HG03565 (cell line): ENCODE data around the gene ATP6V0D1.

ENCODE experiments used
- ATAC-seq: cut with Tn5 transposase; IDR thresholded peaks from one replicate; pipeline ENCODE4 v1.9.1; 2021; ENCODE audit warnings: mild to moderate bottlenecking, moderate library complexity; ENCODE audit not compliant: unreplicated experiment

Gene ATP6V0D1

DNA sequence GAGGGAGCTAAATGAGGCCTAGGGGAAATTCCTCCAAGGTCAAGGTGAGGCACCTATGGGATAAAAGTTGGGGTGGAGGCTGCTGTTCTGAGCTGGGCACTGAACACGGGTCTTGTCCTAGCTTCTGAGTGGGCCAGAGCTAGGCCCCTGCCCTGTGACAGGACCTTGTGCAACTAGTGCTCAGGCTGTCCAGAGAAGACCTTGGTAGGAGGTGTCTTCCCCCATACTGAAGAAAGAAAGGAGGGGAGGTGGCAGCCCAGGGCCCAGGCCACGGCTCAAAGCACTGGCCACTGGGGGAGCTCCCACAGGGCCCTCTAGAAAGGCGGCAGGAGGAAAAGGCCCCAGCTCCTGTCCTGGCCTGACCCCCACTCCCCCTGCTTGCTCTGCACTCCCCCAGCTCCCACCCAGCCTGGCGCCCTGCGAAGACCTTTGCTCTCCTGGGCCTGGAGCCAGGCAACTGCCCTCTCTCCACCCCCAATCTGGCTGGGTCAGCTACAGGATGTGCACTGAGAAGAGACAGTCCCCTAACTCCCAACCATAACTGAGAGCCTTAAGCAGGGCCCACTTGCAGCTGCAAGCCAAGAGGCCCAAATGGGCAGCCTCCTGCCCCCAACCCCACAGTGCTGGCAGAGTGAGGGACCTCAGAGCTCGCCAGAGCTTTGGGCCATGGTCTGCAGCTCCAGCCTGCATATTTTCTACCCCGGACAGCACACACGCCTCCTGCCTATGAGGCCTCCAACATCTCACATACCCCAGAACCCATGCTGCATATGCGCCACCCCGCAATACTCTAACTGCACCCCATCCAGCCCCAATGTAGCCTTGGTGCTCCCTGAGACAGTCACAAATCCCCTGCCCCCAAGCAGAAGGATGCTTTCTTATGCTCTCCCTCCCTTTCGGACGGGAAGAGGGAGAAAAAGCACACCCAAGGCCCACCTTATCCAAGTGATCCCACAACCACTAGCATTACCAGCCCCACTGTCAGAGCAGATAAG, 34.7 kb downstream of the ATP6V0D1 start:
- no peak for ATAC-seq

DNA sequence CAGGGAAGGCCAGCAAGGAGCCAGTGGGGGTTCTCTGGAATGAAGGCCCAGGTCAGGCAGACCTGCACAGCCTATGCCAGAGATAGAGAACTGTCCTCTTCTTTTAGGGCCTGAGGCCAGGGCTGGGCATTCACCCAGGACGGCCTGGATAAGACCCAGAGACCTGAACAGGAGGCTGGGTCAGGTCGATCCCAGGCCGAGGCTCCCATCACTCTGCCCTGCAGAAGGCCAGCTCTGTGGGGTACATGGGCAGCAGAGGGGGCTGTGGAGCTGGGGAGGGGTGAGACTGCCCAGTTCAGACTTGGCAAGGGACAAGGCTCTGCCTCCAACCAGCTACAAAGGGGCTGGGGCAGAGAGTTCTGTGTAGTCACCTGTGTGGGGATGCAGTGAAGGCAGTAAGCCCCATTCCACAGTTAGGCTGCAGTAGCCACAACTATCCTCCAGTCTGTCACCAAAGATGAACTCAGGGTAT, 35.5 kb downstream of the ATP6V0D1 start:
- no peak for ATAC-seq

DNA sequence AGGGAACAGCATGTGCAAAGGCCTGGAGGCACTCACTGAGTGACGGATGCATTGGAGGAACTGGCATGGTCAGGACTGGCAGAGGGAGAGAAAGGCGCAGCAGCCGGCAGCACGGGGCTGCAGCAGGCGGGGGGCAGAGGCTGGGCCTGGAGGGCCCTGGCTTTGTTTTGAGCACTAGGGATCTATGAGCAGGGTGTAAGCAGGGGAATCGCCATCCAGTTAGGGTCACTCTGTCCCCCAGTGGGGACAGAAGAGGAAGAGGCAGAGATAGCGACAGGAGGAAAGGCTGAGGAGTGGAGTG, 35.9 kb downstream of the ATP6V0D1 start:
- no peak for ATAC-seq

DNA sequence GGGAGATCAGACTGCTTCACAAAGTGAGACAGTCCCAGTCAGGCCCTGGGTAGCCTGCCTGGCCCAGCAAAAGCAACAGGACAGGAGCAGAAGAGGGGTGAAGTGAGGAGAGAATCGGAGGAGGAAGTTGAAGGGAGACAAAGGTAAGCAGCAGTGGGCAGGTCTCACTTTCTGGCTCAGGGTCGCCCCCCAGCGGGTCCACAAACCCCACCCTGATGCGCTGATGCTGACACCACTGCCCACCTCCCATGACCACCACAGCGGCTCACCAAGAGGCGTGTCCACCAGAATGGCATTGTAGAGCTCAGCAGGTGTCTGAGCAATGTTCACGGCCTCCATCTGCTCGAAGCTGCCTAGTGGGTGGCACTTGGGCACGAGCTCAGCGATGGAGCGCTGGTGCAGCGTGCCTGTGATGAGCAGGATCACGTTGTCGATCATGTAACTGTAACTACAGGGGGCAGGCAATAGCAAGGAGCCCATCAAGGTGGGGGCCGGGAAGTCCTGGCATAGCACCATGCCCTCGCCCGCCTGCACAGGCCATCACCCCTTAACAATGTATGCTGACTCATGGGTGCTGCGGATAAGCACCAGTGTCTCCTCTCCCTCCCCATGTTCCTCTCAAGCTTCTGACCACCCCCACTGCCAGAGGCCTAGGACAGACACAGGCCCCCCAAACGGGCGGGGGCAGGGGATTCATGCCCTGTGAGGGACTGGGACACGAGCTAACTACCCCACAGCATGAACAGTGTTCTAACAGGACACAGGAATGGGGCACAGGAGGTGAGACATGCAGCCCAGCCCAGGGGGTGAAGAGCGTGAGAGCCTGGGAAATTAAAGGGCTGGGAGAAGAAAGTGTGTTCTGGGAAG, 36.5 kb downstream of the ATP6V0D1 start:
- no peak for ATAC-seq

DNA sequence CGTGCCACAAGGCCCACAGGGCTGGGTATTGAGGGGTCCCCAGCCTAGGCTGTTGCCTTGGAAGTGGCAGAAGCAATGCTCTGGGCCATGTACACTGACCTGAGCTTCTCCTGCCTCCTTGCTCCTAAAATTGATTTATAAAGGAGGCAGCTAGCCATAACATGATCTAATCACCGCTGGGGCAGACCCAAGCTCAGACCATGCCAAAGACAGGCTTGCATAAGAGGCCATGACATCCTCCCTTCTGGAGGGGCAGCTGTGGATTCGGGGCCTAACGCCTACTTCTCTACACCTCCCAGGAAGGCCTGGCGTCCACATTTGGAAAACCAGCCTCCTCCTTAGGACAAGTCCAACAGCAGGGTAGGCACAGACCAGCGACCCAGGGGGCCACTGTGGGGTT, 37.7 kb downstream of the ATP6V0D1 start:
- ATAC-seq: no peak

DNA sequence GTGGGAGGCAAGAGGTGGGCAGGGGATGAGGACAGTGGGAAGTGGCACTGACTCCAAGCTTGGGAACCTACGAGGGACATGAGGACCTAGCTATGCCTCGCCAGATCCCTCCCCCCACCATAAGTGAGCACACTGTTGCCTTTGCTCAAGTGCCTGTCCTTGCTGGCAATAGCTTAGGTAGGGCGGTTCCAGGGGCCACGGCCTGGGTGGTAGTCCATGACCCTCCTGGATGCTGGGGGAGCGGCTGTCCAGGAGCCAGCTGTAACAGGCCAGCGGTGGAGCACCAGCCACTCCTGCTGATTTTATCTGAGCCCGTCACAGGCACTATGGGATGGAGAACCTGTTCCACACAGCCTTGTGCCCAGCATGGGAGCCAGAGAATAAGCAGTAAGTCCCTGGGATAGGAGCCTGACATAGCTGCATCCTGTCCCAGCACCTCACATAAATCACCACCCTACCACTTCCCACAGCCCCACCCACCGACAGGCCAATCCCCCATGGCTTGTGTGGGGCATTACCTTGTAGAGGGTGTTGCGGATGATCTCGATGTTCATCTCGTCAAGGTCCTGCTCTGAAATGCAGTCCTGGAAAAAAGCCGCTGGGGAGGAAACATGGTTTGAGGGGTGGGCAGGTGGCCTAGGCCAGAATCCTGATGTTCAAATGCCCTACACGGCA, 38.2 kb downstream of the ATP6V0D1 start:
- ATAC-seq: no peak

DNA sequence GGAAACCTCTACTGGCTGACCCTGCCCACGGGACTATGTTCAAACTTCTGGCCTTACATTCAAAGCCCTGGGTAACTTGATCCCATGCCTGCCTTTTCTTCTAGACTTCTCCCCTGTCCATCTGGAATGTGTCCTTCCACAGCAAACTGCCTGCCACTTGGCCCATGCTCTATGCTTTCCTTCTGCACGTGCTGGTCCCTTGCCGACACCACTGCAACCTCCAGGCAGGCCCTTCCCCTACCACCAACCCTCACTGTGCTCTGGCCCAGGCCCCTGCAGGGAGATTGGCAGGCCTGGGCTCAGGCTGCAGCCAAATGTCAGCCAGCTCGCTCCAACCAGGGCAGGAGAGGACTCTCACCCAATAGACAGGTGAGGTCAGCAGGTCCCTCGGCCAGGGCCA, 39.0 kb downstream of the ATP6V0D1 start:
- no peak for ATAC-seq

DNA sequence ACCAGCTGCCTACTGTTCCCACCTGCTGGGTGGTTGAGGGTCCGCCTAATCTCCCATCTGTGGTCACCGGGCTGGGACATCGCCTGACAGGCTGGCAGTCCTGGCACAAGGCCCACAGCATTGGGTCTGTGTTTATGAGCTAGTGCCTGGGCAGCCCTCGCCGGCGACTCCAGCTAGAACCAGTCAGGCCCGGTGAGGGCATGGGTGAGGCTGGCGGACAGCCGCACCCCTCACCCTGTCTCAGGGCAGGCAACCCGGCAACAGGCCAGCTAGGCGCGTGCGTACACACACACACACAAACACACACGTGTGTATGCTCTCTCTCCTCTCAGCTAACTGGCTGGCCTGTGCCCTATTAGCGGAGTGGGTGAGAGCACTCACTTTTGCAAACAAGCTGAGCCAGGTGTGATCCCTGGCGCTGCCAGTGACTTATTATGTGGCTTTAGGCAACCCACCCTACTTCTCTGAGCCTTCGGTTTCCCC, 39.6 kb downstream of the ATP6V0D1 start:
- ATAC-seq: no peak

DNA sequence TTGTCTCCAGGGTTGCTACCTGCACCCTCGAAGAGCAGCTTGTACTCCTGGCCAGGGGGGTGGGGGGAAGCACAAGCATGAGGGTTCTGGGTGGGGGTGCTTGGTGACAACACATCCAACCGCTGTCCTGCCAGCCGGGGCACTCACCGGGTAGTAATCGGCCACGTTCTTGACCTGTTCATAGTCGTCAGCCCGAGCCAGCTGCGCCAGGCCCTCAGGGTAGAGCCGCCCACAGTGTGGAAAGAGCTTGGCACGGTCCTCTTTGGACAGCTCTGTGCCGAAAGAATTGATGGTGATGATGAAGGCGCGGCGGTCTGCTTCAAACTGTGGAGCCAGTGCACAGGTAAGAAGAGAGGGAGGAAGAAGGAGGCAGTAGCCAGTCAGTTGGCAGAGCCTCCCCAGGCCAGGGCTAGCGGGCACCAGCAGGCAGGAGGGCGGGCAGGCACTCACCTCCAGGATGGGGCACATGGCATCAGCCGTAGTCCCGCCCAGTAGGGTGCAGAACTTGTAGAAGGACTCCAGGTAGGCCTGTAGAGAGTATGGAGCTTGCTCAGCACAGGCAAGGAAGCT, 42.0 kb downstream of the ATP6V0D1 start:
- ATAC-seq: no peak

DNA sequence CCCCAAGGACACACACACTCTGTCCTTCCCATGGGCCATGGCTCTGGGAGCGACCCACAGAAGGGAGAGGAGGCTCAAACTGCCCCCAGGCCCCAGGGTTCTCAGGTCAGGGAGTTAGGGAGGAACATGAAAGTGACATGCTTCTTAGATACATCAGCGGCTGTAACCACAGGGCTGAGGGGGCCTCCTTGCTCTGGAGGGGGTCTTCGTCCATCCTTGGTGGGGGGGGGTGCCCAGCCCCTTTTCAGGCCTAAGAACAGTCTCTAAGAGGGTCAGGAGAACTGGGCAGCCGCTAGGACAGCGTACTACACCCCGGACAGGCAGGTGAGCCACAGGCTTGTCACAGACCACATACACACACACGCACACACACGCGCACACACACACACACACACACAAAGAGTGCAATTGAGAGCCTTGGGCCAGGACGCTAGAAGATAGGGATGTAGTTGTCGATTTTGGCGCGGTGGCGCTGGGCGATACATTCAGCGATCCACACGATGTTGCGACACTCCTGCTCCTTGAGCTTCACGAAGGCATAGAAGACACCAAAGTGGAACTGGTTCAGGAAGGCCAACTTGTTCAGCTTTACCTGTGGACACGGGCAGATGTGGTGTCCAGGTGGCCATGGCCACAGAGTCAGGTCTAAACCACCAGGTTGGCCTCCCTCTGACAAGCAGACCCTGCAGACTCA, 42.7 kb downstream of the ATP6V0D1 start:
- no peak for ATAC-seq

DNA sequence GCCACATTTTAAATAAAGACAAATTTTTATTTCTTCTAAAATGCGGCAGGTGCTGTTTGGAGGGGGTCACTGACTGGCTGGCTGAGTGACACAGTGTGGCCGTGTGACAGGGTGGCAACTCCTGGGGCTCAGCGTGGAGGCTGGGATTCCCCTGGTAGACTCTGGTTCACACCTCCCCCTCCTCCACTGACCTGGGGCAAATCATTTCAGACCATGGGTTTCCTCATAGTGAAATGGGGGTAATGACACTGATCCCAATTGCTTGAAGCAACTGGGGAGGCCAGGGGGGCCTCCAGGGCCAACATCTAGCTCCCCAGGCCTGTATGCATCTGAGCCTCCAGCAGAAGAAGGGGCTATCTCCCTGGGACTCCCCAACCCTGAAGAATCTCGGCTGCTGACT, 43.4 kb downstream of the ATP6V0D1 start:
- ATAC-seq: no peak

DNA sequence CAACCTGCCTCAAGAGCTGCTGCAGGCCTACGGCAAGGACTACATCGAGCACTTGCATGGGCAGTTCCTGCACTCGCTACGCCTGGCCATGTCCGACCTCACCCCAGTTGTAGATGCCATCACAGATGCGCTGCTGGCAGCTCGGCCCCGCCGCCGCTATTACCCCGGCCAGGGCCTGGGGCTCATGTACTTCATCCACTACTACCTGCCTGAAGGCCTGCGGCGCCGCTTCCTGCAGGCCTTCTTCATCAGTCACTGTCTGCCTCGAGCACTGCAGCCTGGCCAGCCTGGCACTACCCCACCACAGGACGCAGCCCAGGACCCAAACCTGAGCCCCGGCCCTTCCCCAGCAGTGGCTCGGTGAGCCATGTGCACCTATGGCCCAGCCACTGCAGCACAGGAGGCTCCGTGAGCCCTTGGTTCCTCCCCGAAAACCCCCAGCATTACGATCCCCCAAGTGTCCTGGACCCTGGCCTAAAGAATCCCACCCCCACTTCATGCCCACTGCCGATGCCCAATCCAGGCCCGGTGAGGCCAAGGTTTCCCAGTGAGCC, 44.2 kb downstream of the ATP6V0D1 start:
- ATAC-seq: no peak

DNA sequence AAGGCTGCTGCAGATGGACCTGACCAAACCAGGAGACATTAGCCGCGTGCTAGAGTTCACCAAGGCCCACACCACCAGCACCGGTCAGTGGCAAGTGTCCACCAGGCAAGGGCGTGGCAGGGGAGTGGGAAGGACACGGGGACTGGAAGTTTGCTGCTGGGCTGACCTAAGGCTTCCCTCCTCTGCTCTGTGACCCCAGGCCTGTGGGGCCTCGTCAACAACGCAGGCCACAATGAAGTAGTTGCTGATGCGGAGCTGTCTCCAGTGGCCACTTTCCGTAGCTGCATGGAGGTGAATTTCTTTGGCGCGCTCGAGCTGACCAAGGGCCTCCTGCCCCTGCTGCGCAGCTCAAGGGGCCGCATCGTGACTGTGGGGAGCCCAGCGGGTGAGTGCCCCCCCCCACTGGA, 45.2 kb downstream of the ATP6V0D1 start:
- ATAC-seq: no peak

DNA sequence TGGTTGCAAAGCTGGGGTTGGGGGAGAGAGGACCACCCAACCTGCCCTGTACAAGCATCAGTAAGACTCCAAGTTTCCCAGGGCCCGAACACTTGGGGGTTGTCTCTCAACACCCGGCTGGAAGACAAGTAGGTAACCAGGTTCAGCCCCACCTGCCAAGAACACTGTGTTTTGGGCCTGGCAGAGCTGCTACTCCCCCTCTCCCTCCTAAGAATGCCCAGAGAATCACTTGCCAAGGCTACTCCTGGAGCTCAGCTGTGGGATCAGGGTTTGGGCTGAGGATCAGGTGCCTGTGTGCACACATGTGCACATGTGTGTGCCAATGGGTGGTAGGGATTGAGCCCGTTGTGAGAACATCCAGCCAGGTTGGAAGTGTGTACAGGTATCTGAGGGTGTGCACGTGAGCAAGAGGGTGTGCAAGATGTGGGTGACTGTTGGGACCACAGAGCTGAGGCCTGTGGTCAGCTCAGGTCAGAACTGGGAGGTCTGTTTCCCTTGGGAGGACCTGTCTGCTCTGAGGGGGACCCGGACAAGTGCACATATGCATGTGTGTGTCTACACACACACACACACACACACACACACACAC, 47.7 kb downstream of the ATP6V0D1 start:
- ATAC-seq: no peak

DNA sequence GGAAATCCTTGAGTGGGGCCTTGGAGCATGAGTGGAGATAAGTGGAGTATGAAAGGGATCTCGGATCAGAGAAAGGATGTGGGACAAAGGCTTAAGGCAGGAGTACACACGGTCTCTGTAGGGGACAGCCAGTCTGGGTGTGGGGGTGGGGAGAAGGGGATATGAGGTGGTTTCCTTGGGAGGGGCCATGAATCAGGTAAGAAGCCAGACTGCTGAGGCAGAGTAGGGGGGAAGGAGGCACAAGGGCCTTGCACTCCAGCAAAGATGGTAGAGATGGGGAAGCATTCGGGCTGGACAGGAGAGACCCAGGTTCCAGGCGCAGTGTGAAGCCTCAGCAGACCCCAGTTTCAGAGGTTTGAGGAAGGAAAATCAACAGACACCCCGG, 48.5 kb downstream of the ATP6V0D1 start:
- no peak for ATAC-seq

DNA sequence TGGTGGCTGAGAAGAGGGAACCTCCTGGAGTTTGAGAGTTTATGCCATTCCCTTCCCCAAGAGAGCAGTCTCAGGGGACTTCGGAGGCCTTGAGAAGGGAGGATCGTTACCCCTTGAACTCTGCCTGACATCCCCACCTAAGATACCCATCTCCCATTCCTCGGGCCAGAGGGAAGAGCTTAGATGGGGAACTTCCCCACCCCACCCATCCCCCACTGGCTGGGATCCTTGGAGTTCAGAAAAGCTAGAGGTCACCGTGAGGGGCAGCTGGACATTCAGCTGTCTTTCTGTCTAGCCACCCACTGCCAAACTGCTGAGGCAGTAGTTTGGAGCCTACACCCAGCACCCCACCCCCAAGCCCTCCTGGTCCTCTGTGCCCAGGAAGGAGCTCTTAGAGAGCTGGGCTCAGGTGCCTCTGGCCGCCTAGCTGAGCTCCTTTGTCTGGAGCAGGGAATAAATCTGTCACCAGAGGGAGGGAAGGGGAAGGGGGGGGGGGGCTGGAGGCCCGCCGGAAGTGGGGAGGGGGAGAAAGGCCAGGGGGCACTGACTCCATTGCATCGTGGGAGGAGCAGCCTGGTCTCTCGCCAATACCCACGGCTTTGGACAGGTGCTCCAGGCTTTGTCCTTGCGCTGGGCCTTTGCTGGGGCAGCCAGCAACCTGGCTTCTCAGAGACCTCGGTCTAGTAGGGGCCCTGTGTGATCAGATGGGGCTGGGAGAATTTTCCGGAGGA, 49.0 kb downstream of the ATP6V0D1 start:
- no peak for ATAC-seq

DNA sequence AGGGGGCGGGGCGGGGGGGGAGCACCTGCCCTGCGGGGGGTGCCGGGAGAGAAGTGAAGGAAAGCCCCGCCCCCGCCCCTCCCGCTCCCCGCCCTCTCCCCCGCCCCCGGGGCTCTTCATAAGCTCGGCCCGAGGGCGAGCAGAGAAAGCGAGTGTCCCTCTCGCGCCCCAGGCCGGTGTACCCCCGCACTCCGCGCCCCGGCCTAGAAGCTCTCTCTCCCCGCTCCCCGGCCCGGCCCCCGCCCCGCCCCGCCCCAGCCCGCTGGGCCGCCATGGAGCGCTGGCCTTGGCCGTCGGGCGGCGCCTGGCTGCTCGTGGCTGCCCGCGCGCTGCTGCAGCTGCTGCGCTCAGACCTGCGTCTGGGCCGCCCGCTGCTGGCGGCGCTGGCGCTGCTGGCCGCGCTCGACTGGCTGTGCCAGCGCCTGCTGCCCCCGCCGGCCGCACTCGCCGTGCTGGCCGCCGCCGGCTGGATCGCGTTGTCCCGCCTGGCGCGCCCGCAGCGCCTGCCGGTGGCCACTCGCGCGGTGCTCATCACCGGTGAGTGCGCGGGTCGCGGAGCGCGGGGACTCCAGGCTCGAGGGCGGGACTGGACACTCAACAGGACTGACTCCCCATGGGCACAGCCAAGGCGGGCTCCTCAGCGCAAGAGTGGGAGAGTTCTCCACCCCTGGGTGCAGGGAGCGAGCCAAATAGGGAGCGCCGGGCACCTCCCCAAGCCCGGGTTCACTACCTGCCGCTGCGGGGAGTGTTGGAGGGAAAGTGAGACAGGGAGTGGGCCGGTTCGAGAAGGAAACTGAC, 49.8 kb downstream of the ATP6V0D1 start, which contains the start of gene HSD11B2:
Gene HSD11B2 (plus strand): TSS at position 145 of the 798 bp plus-strand sequence. CDS start 128 bp downstream, at position 273.
- no peak for ATAC-seq

DNA sequence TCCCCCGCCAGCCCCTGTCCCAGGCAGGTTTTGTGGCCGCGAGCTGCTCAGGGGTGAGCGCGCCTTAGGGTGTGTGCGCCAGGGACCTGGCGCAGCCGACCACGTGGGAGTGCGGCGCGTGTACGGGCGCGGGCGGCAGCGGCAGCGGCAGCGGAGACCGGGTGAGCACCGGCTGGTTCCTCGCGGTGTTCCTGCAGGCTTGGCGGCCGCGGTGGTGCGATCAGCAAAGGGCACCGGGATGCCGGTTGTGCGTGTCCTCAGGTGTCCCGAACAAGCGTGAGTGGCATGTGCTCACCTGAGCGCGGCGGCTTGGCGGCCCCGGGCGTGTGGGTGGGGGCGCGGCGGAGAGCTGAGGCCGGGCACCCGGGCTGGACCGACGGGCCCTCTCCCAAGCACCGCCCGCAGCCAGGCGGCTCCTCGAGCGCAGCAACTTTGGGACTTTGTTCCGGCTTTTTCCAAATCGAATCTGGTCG, 50.4 kb downstream of the ATP6V0D1 start:
- ATAC-seq: no peak
